ENCODE measurements around the gene STX1A. TPM values are rescaled to one million over a fixed set of nuclear protein-coding genes. Genes with fewer than 3 reads are reported as not detected.

Gene STX1A
- total and polyA plus RNA-seq, 2 of the 13 experiments (the other 11 are each of a cell fraction or from before 2014, with no cell fraction given): 6.1 to 12.2 TPM

DNA sequence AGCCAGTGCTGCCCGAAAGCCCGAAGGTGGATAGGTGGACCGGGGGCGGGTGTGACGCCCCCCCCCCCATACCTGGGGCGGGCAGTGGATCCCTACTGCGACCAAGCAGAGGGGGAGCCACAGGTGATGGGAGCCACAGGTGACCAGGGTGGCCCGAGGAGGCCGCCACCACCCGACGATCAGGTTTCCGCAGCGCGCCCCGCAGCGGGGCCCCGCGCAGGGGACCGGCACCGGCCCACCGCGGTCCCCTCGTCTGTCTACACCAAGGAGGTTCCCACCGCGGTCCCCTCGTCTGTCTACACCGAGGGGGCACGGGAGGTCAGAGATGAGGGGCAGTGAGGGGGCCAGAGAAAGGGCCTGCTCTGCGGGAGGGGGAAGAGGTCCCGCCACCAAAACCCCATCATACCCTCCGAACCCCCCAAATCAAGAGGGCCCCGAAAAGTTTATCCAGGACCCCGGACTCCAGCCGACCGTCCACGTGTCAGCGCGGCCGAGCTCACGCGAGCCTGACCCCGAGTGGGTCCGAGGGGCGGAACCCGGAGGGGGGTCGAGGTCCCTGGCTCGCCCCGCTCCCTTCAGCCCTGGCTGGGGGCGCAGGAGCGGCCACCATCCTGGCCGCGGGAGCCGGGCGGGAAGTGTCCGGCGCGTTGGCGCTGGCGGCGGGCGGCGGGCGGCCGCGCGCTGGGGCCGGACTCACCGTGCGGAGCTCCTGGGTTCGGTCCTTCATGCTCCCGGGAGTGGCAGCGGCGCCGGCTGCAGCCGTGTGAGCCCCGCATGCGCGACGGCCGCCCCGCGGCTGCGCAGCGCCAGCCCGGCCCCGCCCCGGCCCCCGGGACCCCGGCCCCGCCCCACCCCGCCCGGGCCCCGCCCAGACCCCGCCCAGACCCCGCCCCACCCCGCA, at the start of gene STX1A (continued):
- TF ChIP-seq ZNF792 (CRISPR knock-in tag; IDR thresholded peaks at IDR 0.05): no peak
- no peak for TF ChIP-seq ZNF552 (CRISPR knock-in tag; IDR thresholded peaks at IDR 0.05; ENCODE audit: borderline replicate concordance)
- TF ChIP-seq KMT2B (CRISPR knock-in tag; IDR thresholded peaks at IDR 0.05): no peak
- 0 out of 2 replicates have a peak, but pooled peaks have one; percentile 31 for TF ChIP-seq ZNF501 (CRISPR knock-in tag; IDR thresholded peaks at IDR 0.05)
- TF ChIP-seq, protein P1, sequence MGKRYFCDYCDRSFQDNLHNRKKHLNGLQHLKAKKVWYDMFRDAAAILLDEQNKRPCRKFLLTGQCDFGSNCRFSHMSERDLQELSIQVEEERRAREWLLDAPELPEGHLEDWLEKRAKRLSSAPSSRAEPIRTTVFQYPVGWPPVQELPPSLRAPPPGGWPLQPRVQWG (CRISPR knock-in tag; IDR thresholded peaks at IDR 0.05; ENCODE audit: borderline replicate concordance, low read depth): no peak
- TF ChIP-seq ZNF564 (CRISPR knock-in tag; IDR thresholded peaks at IDR 0.05): no peak
- TF ChIP-seq ZNF781 (CRISPR knock-in tag; IDR thresholded peaks at IDR 0.05; ENCODE audit: borderline replicate concordance, not compliant biosample characterization): no peak
- TF ChIP-seq GATAD1 (CRISPR knock-in tag; IDR thresholded peaks at IDR 0.05): no peak
- no peak for TF ChIP-seq CCAR2 (optimal IDR thresholded peaks at IDR 0.05; ENCODE audit: low read depth, low read length)
- TF ChIP-seq, protein P2, sequence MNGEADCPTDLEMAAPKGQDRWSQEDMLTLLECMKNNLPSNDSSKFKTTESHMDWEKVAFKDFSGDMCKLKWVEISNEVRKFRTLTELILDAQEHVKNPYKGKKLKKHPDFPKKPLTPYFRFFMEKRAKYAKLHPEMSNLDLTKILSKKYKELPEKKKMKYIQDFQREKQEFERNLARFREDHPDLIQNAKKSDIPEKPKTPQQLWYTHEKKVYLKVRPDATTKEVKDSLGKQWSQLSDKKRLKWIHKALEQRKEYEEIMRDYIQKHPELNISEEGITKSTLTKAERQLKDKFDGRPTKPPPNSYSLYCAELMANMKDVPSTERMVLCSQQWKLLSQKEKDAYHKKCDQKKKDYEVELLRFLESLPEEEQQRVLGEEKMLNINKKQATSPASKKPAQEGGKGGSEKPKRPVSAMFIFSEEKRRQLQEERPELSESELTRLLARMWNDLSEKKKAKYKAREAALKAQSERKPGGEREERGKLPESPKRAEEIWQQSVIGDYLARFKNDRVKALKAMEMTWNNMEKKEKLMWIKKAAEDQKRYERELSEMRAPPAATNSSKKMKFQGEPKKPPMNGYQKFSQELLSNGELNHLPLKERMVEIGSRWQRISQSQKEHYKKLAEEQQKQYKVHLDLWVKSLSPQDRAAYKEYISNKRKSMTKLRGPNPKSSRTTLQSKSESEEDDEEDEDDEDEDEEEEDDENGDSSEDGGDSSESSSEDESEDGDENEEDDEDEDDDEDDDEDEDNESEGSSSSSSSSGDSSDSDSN (CRISPR knock-in tag; IDR thresholded peaks at IDR 0.05): peak; percentile 46; the same call in 1 of the 2 replicates
- no peak for TF ChIP-seq SIN3A (IDR thresholded peaks at IDR 0.05; ENCODE audit: borderline replicate concordance, low read depth, low read length)
- no peak for TF ChIP-seq ZNF788 (CRISPR knock-in tag; IDR thresholded peaks at IDR 0.05; ENCODE audit: borderline replicate concordance)
- TF ChIP-seq ZNF367 (CRISPR knock-in tag; IDR thresholded peaks at IDR 0.05; ENCODE audit: borderline replicate concordance): no peak
- no peak for TF ChIP-seq ZNF329 (CRISPR knock-in tag; IDR thresholded peaks at IDR 0.05; ENCODE audit: low read depth)
- TF ChIP-seq ATRX (CRISPR knock-in tag; IDR thresholded peaks at IDR 0.05; ENCODE audit: borderline replicate concordance): no peak
- TF ChIP-seq KAT2B (IDR thresholded peaks at IDR 0.05; ENCODE audit: borderline replicate concordance, low read depth, low read length): no peak
- TF ChIP-seq CCDC6 (CRISPR knock-in tag; IDR thresholded peaks at IDR 0.05): no peak
- TF ChIP-seq, protein P3, sequence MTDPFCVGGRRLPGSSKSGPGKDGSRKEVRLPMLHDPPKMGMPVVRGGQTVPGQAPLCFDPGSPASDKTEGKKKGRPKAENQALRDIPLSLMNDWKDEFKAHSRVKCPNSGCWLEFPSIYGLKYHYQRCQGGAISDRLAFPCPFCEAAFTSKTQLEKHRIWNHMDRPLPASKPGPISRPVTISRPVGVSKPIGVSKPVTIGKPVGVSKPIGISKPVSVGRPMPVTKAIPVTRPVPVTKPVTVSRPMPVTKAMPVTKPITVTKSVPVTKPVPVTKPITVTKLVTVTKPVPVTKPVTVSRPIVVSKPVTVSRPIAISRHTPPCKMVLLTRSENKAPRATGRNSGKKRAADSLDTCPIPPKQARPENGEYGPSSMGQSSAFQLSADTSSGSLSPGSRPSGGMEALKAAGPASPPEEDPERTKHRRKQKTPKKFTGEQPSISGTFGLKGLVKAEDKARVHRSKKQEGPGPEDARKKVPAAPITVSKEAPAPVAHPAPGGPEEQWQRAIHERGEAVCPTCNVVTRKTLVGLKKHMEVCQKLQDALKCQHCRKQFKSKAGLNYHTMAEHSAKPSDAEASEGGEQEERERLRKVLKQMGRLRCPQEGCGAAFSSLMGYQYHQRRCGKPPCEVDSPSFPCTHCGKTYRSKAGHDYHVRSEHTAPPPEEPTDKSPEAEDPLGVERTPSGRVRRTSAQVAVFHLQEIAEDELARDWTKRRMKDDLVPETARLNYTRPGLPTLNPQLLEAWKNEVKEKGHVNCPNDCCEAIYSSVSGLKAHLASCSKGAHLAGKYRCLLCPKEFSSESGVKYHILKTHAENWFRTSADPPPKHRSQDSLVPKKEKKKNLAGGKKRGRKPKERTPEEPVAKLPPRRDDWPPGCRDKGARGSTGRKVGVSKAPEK (CRISPR knock-in tag; IDR thresholded peaks at IDR 0.05; ENCODE audit: borderline replicate concordance): no peak
- TF ChIP-seq ZMYM2 (CRISPR knock-in tag; IDR thresholded peaks at IDR 0.05): no peak
- no peak for TF ChIP-seq SRSF9 (IDR thresholded peaks at IDR 0.05; ENCODE audit: borderline replicate concordance, insufficient read depth, low read depth, low read length, poor library complexity, severe bottlenecking)
- no peak for TF ChIP-seq JARID2 (CRISPR knock-in tag; IDR thresholded peaks at IDR 0.05; ENCODE audit: insufficient replicate concordance)
- TF ChIP-seq, protein P4, sequence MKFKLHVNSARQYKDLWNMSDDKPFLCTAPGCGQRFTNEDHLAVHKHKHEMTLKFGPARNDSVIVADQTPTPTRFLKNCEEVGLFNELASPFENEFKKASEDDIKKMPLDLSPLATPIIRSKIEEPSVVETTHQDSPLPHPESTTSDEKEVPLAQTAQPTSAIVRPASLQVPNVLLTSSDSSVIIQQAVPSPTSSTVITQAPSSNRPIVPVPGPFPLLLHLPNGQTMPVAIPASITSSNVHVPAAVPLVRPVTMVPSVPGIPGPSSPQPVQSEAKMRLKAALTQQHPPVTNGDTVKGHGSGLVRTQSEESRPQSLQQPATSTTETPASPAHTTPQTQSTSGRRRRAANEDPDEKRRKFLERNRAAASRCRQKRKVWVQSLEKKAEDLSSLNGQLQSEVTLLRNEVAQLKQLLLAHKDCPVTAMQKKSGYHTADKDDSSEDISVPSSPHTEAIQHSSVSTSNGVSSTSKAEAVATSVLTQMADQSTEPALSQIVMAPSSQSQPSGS (CRISPR knock-in tag; IDR thresholded peaks at IDR 0.05): no peak
- TF ChIP-seq MEIS2 (CRISPR knock-in tag; IDR thresholded peaks at IDR 0.05): no peak
